Motor neuron (in vitro differentiated cells): ENCODE measurements around the gene RARB. TPM values are rescaled to one million over a fixed set of nuclear protein-coding genes. Genes with fewer than 3 reads are reported as not detected.
A peak's percentile ranks its signal among the peaks of the same experiment; 100 is the strongest.

ENCODE experiments used
- ATAC-seq, 8 experiments: fragments of 200-7000 bp; cut with Tn5 transposase; replicated peaks in 6 of 8; 2 replicates each; pipeline ENCODE4 v1.8.0; 2021; ENCODE audit warnings: mild to moderate bottlenecking in 8 of 8, moderate library complexity in 8 of 8
- H3K27ac ChIP-seq, 2 donors: fragments of 250-450 bp; sonication (Bioruptor Pico); 2 replicates each; pipeline ENCODE4 v1.9.0; 2021; ENCODE audit warnings: antibody characterized with exemption in 2 of 2, mild to moderate bottlenecking in 2 of 2, moderate library complexity in 1 of 2
- H3K4me1 ChIP-seq, 2 donors: fragments of 250-450 bp; sonication (Bioruptor Pico); replicated peaks in 1 of 2; 2 replicates each; pipeline ENCODE4 v1.6.1; 2021; ENCODE audit warnings: antibody characterized with exemption in 2 of 2, mild to moderate bottlenecking in 2 of 2, moderate library complexity in 1 of 2
- H3K4me3 ChIP-seq, 5 donors: fragments of 250-450 bp; sonication (Bioruptor Pico); 2 replicates each; pipeline ENCODE4 v1.9.0; 2021; ENCODE audit warnings: antibody characterized with exemption in 5 of 5, mild to moderate bottlenecking in 5 of 5, moderate library complexity in 4 of 5
- WGBS, 10 experiments: fragments of 450-650 bp; shearing (Covaris generic); methylation state at CpG; one replicate each; pipeline ENCODE4 v1.0.0; 2022; 5-methylcytosine and 5-hydroxymethylcytosine counted together
- in situ Hi-C, 9 experiments: fragments of 400-800 bp; cut with MboI; loops; one replicate each; pipeline ENCODE4 v1.15.0; 2021; ENCODE audit warnings: low sequenced_read_pairs in 9 of 9, low pct_unique_long_range_greater_than_20kb in 2 of 9; ENCODE audit not compliant: unreplicated experiment in 9 of 9
- total RNA-seq, 8 experiments: library from RNA; unstranded; fragments of 300-600 nt; gene quantifications; 2 replicates each; pipeline versions ENCODE4 v1.2.3 to v1.2.4, GENCODE V29; 2022

The RARB gene
- total RNA-seq, 8 experiments from 2014 or later, result 16.9 to 72.4 (median 31.3) TPM

GRCh38 chr3:25454005-25454927 lies 26.2 kb downstream of the RARB start:
- peak in 3 of 8 experiments; percentile 42 to 68 (median 51) for ATAC-seq
- no peak overlapping the region for H3K27ac ChIP-seq
- 1 to 60% (median 44%) methylated on average over 4 to 16 of the region's 16 CpGs for WGBS, 10 experiments

DNA sequence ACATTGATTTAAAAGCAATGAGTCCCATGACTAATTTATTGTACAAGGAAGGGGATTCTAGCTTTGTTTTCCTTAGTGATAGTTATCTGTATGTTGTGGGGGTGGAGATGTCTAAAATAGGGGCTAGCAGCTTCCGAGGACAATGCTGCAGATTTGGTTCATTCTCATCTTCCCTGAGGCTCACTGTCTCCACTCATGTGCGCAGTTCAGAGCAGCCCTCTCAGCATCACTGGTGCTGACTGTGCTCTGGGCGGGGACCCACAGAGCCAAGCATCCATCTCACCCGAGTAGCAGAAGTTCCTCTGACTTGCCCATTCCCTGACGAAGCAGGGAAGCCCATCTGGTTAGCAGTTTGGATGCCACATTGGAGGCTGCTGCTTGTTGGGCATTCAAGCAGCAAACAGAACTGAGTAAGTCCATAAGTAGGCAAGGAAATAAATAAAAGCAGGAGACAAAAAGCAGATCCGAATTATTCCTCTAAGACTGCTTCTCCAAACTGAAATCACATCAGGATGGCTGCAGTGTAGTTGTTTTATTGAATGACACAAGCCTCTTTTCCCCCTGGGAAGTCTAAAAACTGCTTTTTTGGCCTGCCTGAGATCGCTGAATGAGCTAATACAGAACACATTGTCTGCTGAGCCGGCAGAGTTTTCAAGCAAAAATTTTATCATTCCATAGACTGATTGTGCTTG lies 27.5 kb downstream of the RARB start:
- H3K4me3 ChIP-seq, result no peak overlapping the region
- H3K27ac ChIP-seq, result peak overlapping the region in 1 of 2 donors; percentile 34
- peaks cover 44 to 54% of the 10 kb centered on the region in 2 donors for H3K4me1 ChIP-seq
- 0 to 37% (median 23%) methylated on average over 2 to 6 of the region's 8 CpGs; no CpG with 5 or more reads in 3 of the 10 experiments for whole genome bisulfite sequencing, 10 experiments
- peak; percentile 74 to 96 (median 90) for ATAC-seq
- in situ Hi-C loops, result no loop called here

More at GRCh38 chr3:25454005-25454927, 26.2 kb downstream of the RARB start:
- Histone ChIP-seq H3K4me3 (no peak overlapping the region), H3K4me1 (peaks cover 46 to 56% of the 10 kb centered on the region in 2 donors)
- in situ Hi-C loops, result no loop called here

DNA sequence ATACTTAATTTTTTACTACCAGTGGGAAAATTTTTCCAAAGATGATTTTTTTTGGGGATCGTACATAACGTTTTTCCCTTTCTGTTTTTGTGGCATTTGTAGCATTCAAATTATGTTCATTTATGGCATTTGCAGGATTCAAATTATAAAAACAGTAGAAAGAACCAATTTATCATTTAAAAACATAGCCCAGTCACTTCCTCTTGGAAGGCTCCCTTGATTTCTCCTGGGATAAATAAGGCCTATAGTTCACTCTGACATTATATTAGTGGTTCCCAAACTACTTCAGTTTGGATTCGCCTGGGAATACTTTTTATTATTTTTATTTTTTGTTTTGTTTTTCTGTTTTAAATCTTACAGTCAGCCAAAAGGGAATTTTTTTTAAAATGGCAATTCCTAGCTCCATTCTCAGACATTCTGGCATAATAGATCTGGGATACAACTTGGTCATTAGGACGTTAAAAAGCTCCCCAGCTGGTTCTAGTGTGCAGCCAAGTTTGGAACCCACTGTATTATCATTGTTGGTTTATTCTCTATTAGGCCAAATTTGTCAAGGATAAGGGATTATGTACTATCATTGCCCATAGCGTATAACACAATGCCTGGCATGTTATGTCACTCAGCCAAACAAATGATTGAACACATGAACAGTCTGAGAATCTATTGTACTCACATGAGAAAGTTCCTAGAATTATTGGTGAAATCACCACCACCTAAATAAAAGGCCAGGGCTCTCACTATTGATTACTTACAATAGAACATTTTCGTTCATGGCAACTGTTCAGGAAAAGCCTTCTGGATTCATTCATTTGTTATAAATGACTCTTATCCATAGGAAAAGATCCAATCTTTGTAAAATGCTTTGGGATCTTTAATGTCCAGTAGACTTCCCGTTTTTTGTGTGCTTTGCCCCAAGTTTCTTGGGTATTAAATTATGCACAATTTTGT lies 28.9 kb downstream of the RARB start:
- 56 to 100% (median 67%) methylated on average over 1 to 7 of the region's 7 CpGs for WGBS, 10 experiments
- no peak for ATAC-seq
- in situ Hi-C loops, result no loop called here
- Histone ChIP-seq H3K4me1 (peaks cover 44 to 52% of the 10 kb centered on the region in 2 donors), H3K27ac (no peak overlapping the region), H3K4me3 (no peak overlapping the region)

GRCh38 chr3:25457671-25458419 lies 29.8 kb downstream of the RARB start:
- Histone ChIP-seq H3K27ac (no peak overlapping the region), H3K4me3 (no peak overlapping the region), H3K4me1 (peaks cover 44 to 54% of the 10 kb centered on the region in 2 donors)
- 0 to 86% (median 67%) methylated on average over 2 to 7 of the region's 7 CpGs; no CpG with 5 or more reads in 2 of the 10 experiments for WGBS, 10 experiments
- in situ Hi-C loops, result no loop called here
- ATAC-seq, result peak in 1 of 8 experiments; percentile 23

GRCh38 chr3:25458420-25458814 lies 30.4 kb downstream of the RARB start:
- in situ Hi-C loops, result no loop called here
- WGBS, 10 experiments, result 18 to 100% (median 76%) methylated on average over 1 to 2 of the region's 2 CpGs; no CpG with 5 or more reads in 2 of the 10 experiments
- no peak for ATAC-seq
- Histone ChIP-seq H3K4me3 (no peak overlapping the region), H3K4me1 (peaks cover 41 to 54% of the 10 kb centered on the region in 2 donors), H3K27ac (no peak overlapping the region)

- in situ Hi-C loops, result no loop called here
- H3K4me3 ChIP-seq, result no peak overlapping the region
- WGBS, 10 experiments, result 20 to 100% (median 86%) methylated on average over 1 to 2 of the region's 2 CpGs; no CpG with 5 or more reads in 2 of the 10 experiments
- no peak overlapping the region for H3K27ac ChIP-seq
- ATAC-seq, result no peak
- peaks cover 17 to 30% of the 10 kb centered on the region in 2 donors for H3K4me1 ChIP-seq
Observed at GRCh38 chr3:25460751-25461150, 32.7 kb downstream of the RARB start.

DNA sequence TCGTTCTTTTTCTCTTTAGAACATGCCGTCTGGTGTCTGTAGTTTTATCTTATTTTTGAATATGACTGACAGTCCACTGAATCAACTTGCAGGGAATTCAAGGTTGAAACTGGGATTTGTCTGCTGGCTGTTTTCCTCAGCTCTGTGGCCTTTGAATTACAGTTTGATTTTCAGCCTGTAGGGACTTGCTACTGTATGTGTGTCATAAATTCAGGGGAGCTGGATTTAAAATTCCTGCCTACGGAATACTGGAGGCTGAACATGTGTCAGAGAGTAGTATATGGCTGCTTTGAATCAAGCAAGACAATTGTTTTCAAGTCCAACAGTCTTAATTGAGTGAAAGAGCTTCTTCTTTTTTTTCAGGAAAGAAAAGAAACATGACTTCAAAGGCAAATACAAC lies 33.9 kb downstream of the RARB start:
- peak in 1 of 8 experiments; percentile 49 for ATAC-seq
- H3K4me1 ChIP-seq, result peaks cover 11 to 23% of the 10 kb centered on the region in 2 donors
- no peak overlapping the region for H3K4me3 ChIP-seq
- H3K27ac ChIP-seq, result no peak overlapping the region
- WGBS, 10 experiments, result 67 to 100% (median 80%) methylated on average over 1 to 3 of the region's 3 CpGs
- in situ Hi-C loops, result no loop called here

DNA sequence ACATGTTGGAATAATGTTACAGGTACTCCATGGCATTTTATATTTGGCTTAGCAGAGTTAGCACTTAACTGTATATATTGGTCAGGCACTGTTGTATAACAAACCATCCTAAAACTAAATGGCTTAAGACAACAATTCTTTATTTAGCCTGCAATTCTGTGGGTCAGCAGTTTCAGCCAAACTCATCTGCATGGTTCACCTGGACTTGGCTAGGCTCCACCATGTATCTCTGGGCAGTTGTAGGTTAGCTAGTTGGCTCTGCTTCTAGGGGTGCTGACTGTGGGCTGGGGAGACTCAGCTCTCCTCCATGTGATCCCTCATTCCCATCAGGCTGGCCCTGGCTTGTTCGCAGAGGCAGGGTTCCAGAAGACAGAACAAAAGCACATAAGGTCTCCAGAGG lies 34.4 kb downstream of the RARB start:
- H3K4me3 ChIP-seq, result no peak overlapping the region
- ATAC-seq, result no peak
- H3K4me1 ChIP-seq, result peaks cover 11 to 17% of the 10 kb centered on the region in 2 donors
- no peak overlapping the region for H3K27ac ChIP-seq
- WGBS, 10 experiments, result 75 to 100% methylated on average over 1 of the region's 1 CpG; no CpG with 5 or more reads in 8 of the 10 experiments
- in situ Hi-C loops, result no loop called here

- Histone ChIP-seq H3K4me1 (peaks cover 11 to 12% of the 10 kb centered on the region in 2 donors), H3K27ac (no peak overlapping the region), H3K4me3 (no peak overlapping the region)
- in situ Hi-C loops, result no loop called here
- 80 to 100% (median 99%) methylated on average over 1 to 3 of the region's 3 CpGs; no CpG with 5 or more reads in 2 of the 10 experiments for WGBS, 10 experiments
- no peak for ATAC-seq
Observed at GRCh38 chr3:25463836-25464418, 35.9 kb downstream of the RARB start.

GRCh38 chr3:25465266-25465860 lies 37.3 kb downstream of the RARB start:
- H3K27ac ChIP-seq, result no peak overlapping the region
- H3K4me3 ChIP-seq, result no peak overlapping the region
- peaks cover 15 to 21% of the 10 kb centered on the region in 2 donors for H3K4me1 ChIP-seq
- peak in 5 of 8 experiments; percentile 40 to 65 (median 51) for ATAC-seq
- WGBS, 10 experiments, result 66 to 100% (median 83%) methylated on average over 1 to 5 of the region's 5 CpGs; no CpG with 5 or more reads in 1 of the 10 experiments
- in situ Hi-C loops, result no loop called here

DNA sequence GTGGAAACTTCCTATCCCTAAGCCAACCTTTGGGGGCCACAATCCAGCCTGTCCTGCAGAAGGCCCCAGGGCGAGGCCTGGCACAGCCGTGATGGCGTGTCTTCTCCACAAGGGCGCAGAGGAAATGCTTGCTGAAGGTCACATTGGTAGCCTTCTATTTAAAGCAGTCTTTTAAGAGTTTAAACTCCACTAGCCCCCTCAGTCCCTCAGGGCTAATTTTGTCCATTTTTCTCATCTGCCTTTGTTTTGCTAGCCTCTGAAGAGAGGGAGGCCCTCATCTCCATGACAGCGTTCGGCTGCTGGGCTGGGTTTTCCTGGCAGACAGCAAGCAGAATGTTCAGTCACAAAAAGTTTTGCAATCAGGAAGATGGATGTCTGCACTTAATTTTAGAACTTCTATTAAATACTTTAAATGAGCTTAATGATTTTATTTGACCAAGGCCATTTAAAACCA lies 40.8 kb downstream of the RARB start:
- WGBS, 10 experiments, result 14 to 53% (median 21%) methylated on average over 1 to 6 of the region's 6 CpGs; no CpG with 5 or more reads in 3 of the 10 experiments
- peak; percentile 54 to 95 (median 86) for ATAC-seq
- H3K27ac ChIP-seq, result peak overlapping the region in 1 of 2 donors; percentile 6

More for the DNA sequence above, 40.8 kb downstream of the RARB start:
- in situ Hi-C loops, result no loop called here
- H3K4me3 ChIP-seq, result no peak overlapping the region
- peaks cover 28 to 35% of the 10 kb centered on the region in 2 donors for H3K4me1 ChIP-seq
